Islet precursor cell (in vitro differentiated cells): Measurements from ENCODE around the gene AKR7A2.

Source experiments
- DNase-seq: peaks from one replicate; pipeline ENCODE4 v3.0.0-alpha.2; 2018

The AKR7A2 gene

DNA sequence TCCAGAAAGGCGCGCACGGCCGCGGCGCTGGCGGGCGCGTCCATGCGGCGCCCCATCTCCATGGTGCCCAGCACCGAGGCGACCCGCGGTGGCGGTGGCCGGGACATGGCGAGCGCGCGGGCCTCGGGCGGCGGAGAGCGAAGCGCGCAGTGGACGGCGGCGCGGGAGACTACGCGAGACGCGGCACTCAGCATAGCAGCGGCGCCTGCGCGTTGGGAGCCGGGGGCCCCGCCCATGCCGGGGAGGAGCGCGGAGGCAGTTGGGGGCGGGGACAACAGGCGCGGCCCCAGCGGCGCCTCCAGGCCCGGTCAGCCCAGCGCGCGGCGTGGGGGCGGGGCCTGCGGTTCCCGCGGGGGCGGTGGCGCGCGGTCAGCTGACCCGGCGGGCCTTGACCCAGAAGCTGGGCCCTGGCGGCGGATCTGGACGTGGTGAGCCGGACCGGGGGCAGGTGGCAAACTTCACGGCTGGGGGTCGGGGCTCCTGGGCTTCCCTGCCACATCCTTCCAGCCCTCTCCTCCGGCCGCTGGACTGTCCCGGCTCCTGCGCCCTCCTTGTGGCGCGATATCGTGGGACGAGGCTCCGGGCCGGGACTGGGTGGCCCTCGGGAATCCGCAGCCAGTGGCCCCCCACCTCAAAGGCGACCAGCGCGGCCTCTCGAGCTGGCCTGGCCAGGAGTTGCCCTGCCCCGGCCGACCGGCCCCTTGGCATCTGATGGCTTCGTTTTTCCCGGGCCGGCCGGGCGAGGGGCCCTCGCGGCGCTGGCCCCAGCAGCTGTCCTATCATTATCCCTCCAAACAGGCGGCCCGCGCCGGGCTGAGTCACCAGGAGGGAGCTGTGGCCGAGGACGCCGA is at the start of gene AKR7A2, which contains the start of gene SLC66A1:
Gene AKR7A2, minus strand, starts transcription at position 214 of the 851 bp plus-strand sequence. Its CDS starts 20 bp downstream, at position 194.
Gene SLC66A1, plus strand, starts transcription at position 396 of the 851 bp plus-strand sequence. CDS start 5,352 bp downstream, outside the sequence.
- peak; percentile 96 for DNase-seq

DNA sequence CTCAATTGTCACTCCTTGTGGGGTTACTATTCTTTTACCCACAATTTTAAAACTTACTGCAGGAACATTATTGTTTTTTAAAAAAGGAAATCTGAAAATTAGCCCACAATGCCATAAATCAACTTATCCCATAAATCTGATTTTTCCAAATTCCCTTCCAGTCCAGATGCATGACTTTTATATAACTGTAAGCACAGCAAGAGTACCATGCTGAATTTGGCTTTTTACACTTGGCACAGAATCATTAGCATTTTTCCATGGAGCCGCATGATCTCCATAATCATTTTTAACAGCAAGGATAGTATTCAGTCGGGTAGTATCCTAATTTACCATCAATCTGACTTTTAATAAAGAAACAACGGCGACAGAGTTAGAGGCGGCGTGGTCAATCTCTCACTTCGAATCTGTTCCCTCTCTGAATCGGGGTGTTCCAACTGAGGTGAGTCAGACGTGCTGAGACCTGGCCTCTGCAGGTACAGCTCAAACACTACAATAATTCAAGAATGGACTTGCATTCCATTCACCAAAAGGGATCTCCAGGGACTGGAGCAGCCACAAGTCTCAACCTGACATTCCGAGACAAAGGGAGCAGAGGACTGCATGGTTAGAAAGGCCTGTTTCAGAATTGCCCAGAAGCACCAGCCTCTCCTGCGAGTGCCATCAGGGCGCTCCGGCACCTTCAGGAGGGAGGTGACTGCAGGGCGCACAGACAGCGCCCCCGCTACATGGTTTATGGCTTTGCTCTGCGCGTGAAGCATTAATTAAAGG is 49.1 kb upstream of the AKR7A2 start:
- DNase-seq: peak; percentile 71

DNA sequence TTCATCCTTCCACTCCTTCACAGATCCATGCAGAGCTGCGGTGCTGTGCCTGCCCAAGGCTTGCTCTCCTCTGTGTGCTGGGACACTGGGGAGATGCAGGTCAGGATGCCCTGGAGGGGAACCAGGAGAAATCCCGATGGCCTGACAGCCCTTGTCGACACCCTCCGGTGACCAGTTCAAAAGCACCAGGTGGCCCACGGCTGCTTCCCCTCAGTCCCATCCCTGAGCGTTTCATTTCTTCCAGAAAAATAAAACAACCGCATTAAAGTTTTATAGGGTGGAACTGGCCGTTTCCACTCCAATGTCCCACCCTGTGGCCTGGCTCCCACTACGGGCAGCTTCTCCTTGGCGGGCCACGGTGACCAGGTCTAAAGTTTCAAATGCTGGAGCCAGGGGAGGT is 48.5 kb upstream of the AKR7A2 start:
- DNase-seq: no peak

- no peak for DNase-seq
Measured at GRCh38 chr1:19360016-19360415, 48.1 kb upstream of the AKR7A2 start.

GRCh38 chr1:19359357-19359756 is 47.4 kb upstream of the AKR7A2 start:
- DNase-seq: no peak

GRCh38 chr1:19358710-19359109 is 46.8 kb upstream of the AKR7A2 start:
- DNase-seq: no peak

DNA sequence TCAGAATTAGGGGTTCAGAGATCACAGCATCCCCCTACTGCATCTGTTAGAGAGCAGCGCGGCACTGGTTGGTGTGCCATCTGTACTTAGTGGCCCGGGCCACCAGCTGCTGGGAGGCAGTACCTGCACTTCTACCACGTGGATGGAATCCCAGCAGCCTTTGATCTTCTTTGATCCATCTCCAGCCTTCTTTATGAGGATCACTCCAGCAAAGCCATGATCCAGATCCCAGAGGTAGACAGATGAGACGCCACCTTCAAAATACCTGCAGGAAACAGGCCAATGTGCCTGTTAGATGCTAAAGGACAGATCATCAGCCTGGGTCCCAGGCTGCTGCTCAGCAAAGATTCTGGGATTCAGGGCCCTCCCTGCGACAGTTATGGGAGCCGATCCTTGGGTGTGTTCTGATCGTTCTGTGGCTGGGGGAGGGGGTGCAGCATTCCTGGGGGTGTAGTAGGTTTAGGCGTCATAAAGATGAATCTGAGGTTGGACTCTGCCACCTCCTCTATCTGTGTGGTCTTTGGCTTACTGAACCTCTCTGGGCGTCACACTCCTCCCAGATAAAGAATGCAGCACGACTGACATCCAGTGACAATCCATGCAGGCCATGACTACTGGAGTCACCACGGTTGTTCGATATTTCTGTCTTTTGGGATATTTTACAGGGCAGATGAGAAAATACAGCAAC is 45.5 kb upstream of the AKR7A2 start:
- no peak for DNase-seq

- DNase-seq: no peak
Measured at GRCh38 chr1:19356266-19356665, 44.3 kb upstream of the AKR7A2 start.

DNA sequence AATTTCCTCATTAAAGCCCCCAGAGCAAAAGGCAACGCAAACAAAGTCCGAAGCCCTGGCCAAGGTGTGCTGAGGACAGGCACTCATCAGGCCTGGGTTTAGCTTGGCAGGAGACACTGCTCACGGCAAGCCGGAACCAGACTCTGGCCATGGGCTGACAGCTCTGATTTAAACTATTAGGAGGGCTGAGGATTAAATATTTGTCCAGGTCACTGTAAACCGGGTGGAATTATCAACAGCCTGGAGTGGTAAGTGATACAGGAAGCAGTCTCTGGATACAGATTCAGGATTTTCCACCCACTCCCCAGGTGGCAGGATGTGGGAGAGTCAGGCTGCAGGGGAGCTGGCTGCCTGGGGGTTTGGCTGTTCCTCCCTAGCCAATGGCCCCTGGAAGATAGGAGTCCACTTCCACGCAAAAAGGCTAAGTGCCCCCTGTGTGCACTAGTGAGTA is 42.6 kb upstream of the AKR7A2 start:
- no peak for DNase-seq

GRCh38 chr1:19353596-19353995 is 41.7 kb upstream of the AKR7A2 start:
- no peak for DNase-seq

DNA sequence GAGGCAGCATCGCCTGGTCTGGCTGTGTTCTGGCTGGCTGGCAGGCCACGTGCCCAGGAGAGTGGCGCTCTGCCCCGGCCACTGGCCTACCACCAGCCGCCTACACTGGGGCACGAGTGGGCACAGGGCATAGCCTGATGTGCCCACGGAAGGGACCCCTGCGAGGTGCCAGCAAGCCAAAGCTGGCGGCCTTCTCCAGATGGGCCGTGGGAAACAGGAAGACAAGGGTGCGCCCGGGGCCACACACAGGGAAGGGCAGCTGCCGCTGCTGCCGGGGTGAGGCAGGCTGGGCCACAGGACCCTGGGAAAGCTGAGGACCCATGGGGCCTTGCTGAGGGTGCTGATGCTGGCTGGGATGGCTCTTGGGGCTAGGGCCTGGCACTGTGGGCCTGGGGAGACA is 40.9 kb upstream of the AKR7A2 start:
- no peak for DNase-seq

- DNase-seq: no peak
Measured at GRCh38 chr1:19351873-19352272, 39.9 kb upstream of the AKR7A2 start.

GRCh38 chr1:19350566-19350965 is 38.6 kb upstream of the AKR7A2 start:
- DNase-seq: no peak

DNA sequence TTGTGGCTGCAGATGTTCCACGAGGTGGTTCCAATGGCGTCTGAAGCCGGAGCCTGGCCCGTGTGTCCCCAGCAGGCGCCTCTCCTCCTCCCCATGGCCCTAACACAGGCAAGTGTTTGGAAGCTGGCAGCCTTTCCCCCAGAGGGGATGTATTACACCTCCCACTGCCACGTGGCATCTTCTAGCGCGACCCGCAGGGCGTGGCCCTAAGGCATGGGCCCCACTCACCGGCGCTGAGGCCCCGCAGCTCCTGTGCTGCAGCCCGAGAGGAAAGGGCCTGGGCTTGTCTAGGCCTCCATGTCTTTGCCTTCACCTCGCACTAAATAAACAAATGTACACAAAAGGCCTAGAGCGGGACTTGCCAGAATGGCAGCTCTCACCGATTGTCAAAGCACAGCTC is 38.1 kb upstream of the AKR7A2 start:
- DNase-seq: no peak

- DNase-seq: no peak
Measured at GRCh38 chr1:19348441-19349198, 36.7 kb upstream of the AKR7A2 start.

GRCh38 chr1:19347533-19348172 is 35.7 kb upstream of the AKR7A2 start:
- DNase-seq: no peak

- no peak for DNase-seq
Measured at GRCh38 chr1:19346026-19346425, 34.1 kb upstream of the AKR7A2 start.

GRCh38 chr1:19345391-19345790 is 33.4 kb upstream of the AKR7A2 start:
- DNase-seq: no peak

DNA sequence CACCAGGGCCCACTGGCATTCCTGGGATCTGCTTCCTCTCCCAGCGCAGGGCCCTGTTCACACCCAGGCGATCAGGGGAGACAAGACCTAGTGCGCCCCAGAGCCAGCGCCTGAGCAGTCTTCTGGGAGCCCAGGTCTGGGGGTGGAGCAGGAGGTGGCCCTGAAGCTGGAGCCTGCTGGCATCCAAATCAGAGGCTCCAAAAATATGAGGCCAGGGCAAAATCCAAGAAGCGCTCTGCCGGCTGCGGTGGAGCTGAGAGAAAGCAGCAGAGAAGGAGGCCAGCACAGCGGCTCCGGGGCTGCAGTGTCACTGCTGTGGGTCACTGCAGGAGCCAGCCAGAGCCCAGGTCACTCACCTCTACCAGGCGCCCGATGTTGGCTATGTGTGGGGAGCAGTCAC is 32.9 kb upstream of the AKR7A2 start:
- no peak for DNase-seq

DNA sequence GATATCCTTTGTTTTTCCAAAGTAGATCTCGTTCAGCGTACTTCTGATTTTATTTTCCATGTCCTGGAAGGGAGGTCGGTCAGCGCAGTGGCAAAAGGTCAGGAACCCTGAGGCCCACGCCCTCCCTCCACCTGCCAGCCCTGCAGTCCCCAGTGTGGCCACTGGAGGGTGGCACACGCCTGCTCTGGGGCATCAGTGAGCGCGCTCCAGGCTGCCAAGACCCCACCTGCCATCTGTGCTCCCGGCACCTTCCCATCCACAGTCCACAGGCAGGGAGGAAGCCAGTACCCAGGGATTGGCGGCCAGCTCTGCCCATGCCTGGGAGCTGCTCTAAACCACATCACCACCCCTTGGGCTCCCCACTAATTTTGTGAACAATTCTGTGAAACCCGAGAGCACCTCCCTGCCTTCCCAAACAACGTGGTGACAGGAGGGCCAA is 32.4 kb upstream of the AKR7A2 start:
- peak; percentile 79 for DNase-seq

GRCh38 chr1:19343617-19344350 is 31.8 kb upstream of the AKR7A2 start:
- DNase-seq: no peak
